DOHH2 (cell line): ENCODE measurements around the gene MYO9A.

Experiments used
- CTCF ChIP-seq: fragments of 200-600 bp; sonication (generic); IDR thresholded peaks from one replicate; pipeline ENCODE4 v1.5.1; 2014; ENCODE audit warnings: antibody characterized with exemption, mild to moderate bottlenecking, low read depth, low read length; ENCODE audit not compliant: poor library complexity, severe bottlenecking
- EZH2phosphoT487 ChIP-seq: fragments of 200-600 bp; sonication (generic); IDR thresholded peaks from 2 replicates; pipeline ENCODE4 v1.6.1; 2017; ENCODE audit warnings: borderline replicate concordance, mild to moderate bottlenecking, antibody characterized with exemption, low read length, moderate library complexity, mixed read lengths

- no peak for TF ChIP-seq CTCF
- TF ChIP-seq EZH2phosphoT487 = no peak
Measured at GRCh38 chr15:71809346-71809745, 308.6 kb downstream of the MYO9A start.
